Measurements from ENCODE around the gene AQP5. TPM values are rescaled to one million over a fixed set of nuclear protein-coding genes. Genes with fewer than 3 reads are reported as not detected.

AQP5 gene
- total RNA-seq, 1 experiment from 2014 or later, result not detected

DNA sequence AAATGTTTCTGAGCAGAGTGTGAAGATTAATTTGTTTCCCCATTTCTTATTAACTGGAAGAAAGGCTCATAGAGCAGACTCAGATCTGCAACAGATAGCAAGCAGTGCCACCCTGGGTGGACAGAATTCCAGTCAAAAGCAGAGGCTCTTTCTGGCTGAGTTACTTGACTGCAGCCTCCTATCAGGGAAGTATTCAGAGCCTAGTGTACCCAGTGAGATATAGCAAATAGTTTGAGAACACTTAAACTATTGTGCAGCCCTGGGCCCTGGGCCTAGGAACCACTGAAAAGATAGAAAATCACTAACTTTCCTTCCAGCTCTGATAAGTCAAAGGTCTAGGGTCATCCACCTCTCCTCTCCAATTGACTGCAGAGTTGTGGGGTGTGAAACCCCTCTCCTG is 22.4 kb upstream of the AQP5 start:
- no peaks in the 10 kb centered on the region for H3K36me3 ChIP-seq (ENCODE audit: low read depth, low read length)
- H3K4me3 ChIP-seq (ENCODE audit: low read length), result no peak overlapping the region
- H3F3A ChIP-seq (ENCODE audit: low read length, unreplicated experiment), result no peaks in the 10 kb centered on the region
- no peak overlapping the region for H3K4me2 ChIP-seq (ENCODE audit: low read length)
- H3K79me2 ChIP-seq (ENCODE audit: low read length), result no peaks in the 10 kb centered on the region
- BruUV-seq (replicated peaks), result no TSS peak
- DNase-seq, result no peak
- H3K27me3 ChIP-seq (ENCODE audit: low read length), result no peaks in the 10 kb centered on the region
- ChIA-PET POLR2A (ENCODE audit: unreplicated experiment) (no interaction called here), CTCF (no interaction called here)
- no peaks in the 10 kb centered on the region for H3K9me2 ChIP-seq (replicated peaks; ENCODE audit: low read length)
- H2AFZ ChIP-seq (ENCODE audit: low read length), result no peak overlapping the region
- H3K9me3 ChIP-seq (ENCODE audit: low read length), result no peaks in the 10 kb centered on the region
- H3K9ac ChIP-seq (ENCODE audit: low read length), result no peak overlapping the region
- peaks cover 11% of the 10 kb centered on the region for H3K4me1 ChIP-seq (ENCODE audit: insufficient read depth, low read length)
- ATAC-seq, result no peak
- H4K20me1 ChIP-seq (ENCODE audit: low read length), result no peaks in the 10 kb centered on the region
- intact Hi-C loops (cut with micrococcal nuclease), result no loop called here
- TF ChIP-seq EZH2 (IDR thresholded peaks at IDR 0.05; ENCODE audit: low read length, unreplicated experiment), result no peak
- TF ChIP-seq, protein P1, sequence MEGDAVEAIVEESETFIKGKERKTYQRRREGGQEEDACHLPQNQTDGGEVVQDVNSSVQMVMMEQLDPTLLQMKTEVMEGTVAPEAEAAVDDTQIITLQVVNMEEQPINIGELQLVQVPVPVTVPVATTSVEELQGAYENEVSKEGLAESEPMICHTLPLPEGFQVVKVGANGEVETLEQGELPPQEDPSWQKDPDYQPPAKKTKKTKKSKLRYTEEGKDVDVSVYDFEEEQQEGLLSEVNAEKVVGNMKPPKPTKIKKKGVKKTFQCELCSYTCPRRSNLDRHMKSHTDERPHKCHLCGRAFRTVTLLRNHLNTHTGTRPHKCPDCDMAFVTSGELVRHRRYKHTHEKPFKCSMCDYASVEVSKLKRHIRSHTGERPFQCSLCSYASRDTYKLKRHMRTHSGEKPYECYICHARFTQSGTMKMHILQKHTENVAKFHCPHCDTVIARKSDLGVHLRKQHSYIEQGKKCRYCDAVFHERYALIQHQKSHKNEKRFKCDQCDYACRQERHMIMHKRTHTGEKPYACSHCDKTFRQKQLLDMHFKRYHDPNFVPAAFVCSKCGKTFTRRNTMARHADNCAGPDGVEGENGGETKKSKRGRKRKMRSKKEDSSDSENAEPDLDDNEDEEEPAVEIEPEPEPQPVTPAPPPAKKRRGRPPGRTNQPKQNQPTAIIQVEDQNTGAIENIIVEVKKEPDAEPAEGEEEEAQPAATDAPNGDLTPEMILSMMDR (conservative IDR thresholded peaks at IDR 0.05; ENCODE audit: low read depth, low read length), result no peak
- no peak for TF ChIP-seq EZH2phosphoT487 (IDR thresholded peaks at IDR 0.05; ENCODE audit: borderline replicate concordance, low read length)
- no peak overlapping the region for H3K27ac ChIP-seq (ENCODE audit: low read length)

- Histone ChIP-seq H3K4me1 (ENCODE audit: insufficient read depth, low read length) (peaks cover 11% of the 10 kb centered on the region), H3F3A (ENCODE audit: low read length, unreplicated experiment) (no peaks in the 10 kb centered on the region), H4K20me1 (ENCODE audit: low read length) (no peaks in the 10 kb centered on the region), H3K27ac (ENCODE audit: low read length) (no peak overlapping the region), H3K27me3 (ENCODE audit: low read length) (no peaks in the 10 kb centered on the region), H3K9me2 (replicated peaks; ENCODE audit: low read length) (no peaks in the 10 kb centered on the region), H3K36me3 (ENCODE audit: low read depth, low read length) (no peaks in the 10 kb centered on the region), H3K4me3 (ENCODE audit: low read length) (no peak overlapping the region), H3K9ac (ENCODE audit: low read length) (no peak overlapping the region), H2AFZ (ENCODE audit: low read length) (no peak overlapping the region), H3K79me2 (ENCODE audit: low read length) (no peaks in the 10 kb centered on the region), H3K9me3 (ENCODE audit: low read length) (no peaks in the 10 kb centered on the region), H3K4me2 (ENCODE audit: low read length) (no peak overlapping the region)
- intact Hi-C loops (cut with micrococcal nuclease), result no loop called here
- ATAC-seq (no peak), DNase-seq (no peak)
- POLR2A ChIA-PET (ENCODE audit: unreplicated experiment), result no interaction called here
- no TSS peak for BruUV-seq (replicated peaks)
- TF ChIP-seq EZH2phosphoT487 (IDR thresholded peaks at IDR 0.05; ENCODE audit: borderline replicate concordance, low read length) (no peak), EZH2 (IDR thresholded peaks at IDR 0.05; ENCODE audit: low read length, unreplicated experiment) (no peak)
- TF ChIP-seq, protein P1 (conservative IDR thresholded peaks at IDR 0.05; ENCODE audit: low read depth, low read length), result no peak
- CTCF ChIA-PET, result no interaction called here
These were observed 22.0 kb upstream of the AQP5 start for GRCh38 chr12:49939707-49940106.

DNA sequence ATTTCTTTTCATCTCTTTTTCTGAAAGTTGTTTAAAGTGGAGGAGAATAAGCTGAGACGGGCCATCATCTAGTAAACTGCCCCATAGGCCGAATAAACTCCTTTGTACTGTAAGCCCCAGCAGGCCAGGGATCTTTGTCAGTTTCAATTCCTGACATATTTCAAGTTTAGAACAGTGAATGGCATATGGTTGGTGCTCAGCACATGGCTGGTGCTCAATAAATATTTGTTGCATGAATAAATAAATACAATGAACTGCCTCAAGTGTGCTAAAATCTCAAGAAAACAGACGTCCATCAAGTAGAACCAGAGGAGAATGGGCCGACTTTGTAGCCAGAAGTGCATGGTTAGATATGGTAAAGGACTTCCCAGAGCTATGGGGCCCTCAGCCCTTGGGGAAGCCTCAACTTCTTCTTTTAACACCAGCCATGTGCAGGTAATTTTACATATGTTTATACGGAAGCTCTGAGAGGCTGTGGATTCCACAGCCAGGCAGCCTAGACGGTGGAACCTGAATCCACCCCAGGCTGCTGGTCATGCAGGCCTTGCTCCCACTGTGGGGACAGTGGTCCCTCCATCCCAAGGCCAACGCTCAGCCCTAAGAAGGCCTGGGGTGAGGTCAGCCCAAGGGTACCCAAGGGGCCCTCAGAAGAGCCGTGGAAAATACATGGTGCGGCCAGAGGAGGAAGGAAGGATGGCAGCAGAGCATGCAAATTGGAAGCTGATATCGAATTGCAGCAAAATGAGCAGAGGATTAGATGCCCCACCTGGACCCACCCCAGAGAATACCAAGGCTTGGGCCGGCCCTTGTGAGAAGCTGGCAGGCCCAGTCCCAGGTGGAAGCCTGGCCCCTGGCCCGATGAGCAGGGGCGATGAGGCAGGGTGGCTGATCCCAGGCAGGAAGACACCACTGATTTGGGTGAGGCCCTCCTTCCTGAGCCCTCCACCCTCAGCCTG is 19.8 kb upstream of the AQP5 start:
- Histone ChIP-seq H3K27me3 (ENCODE audit: low read length) (no peaks in the 10 kb centered on the region), H2AFZ (ENCODE audit: low read length) (no peak overlapping the region), H3K36me3 (ENCODE audit: low read depth, low read length) (no peaks in the 10 kb centered on the region), H3K27ac (ENCODE audit: low read length) (no peak overlapping the region), H3F3A (ENCODE audit: low read length, unreplicated experiment) (no peaks in the 10 kb centered on the region), H3K4me3 (ENCODE audit: low read length) (no peak overlapping the region), H4K20me1 (ENCODE audit: low read length) (no peaks in the 10 kb centered on the region), H3K79me2 (ENCODE audit: low read length) (no peaks in the 10 kb centered on the region), H3K4me1 (ENCODE audit: insufficient read depth, low read length) (peaks cover 19% of the 10 kb centered on the region), H3K9me2 (replicated peaks; ENCODE audit: low read length) (no peaks in the 10 kb centered on the region), H3K9ac (ENCODE audit: low read length) (no peak overlapping the region), H3K4me2 (ENCODE audit: low read length) (no peak overlapping the region), H3K9me3 (ENCODE audit: low read length) (no peaks in the 10 kb centered on the region)
- ChIA-PET POLR2A (ENCODE audit: unreplicated experiment) (no interaction called here), CTCF (no interaction called here)
- no peak for DNase-seq
- BruUV-seq (replicated peaks), result no TSS peak
- no peak for TF ChIP-seq EZH2phosphoT487 (IDR thresholded peaks at IDR 0.05; ENCODE audit: borderline replicate concordance, low read length)
- no peak for TF ChIP-seq EZH2 (IDR thresholded peaks at IDR 0.05; ENCODE audit: low read length, unreplicated experiment)
- TF ChIP-seq, protein P1 (conservative IDR thresholded peaks at IDR 0.05; ENCODE audit: low read depth, low read length), result no peak
- ATAC-seq, result no peak
- intact Hi-C loops (cut with micrococcal nuclease), result no loop called here
